HG02884 (cell line): ENCODE results near the gene NPRL2.
A peak's percentile ranks its signal among the peaks of the same experiment; 100 is the strongest.

Experiments
- ATAC-seq: cut with Tn5 transposase; IDR thresholded peaks from one replicate; pipeline ENCODE4 v1.9.1; 2021; ENCODE audit warnings: mild to moderate bottlenecking, moderate library complexity; ENCODE audit not compliant: unreplicated experiment

Gene NPRL2

GRCh38 chr3:50327943-50328691 is 22.5 kb downstream of the NPRL2 start, which contains the start of gene TUSC2:
TSS of gene TUSC2 (minus strand) at chr3:50328223. CDS start at chr3:50328099, 124 bp downstream.
- peak; percentile 90 for ATAC-seq

GRCh38 chr3:50327129-50327528 is 23.4 kb downstream of the NPRL2 start:
- ATAC-seq = no peak

- ATAC-seq = no peak
Observed at GRCh38 chr3:50326182-50326541, 24.4 kb downstream of the NPRL2 start.

- ATAC-seq = no peak
Observed at GRCh38 chr3:50325497-50326181, 24.9 kb downstream of the NPRL2 start.

GRCh38 chr3:50325113-50325480 is 25.5 kb downstream of the NPRL2 start:
- ATAC-seq = no peak

GRCh38 chr3:50324351-50325112 is 26.0 kb downstream of the NPRL2 start:
- no peak for ATAC-seq

DNA sequence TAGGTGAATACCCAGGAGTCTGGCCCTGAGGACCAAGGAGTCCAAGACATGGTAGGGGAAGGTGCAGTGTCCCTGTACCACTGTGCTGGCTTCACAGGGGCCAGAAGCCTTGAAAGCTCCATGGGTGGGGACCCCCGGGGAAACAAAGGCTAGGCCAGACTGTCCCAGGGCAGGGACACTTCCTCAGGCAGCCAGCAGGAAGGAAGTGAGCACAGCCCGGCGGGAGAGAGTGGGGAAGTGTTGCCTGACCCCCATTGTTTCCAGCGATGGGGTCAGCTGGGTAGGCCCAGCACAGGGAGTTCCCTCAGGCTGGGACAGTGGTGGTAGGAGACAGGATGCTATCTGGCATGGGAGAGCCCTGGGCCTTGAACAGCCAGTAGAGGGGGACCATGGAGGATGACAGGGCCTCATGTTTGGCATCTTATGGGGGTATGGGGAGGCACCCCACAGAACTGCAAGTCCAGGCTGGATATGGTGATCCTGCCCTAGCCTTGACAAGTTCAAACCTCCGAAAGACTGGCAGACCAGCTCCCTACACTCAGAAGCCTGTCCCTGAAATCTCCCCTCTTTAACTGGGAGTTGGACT is 26.9 kb downstream of the NPRL2 start:
- no peak for ATAC-seq

GRCh38 chr3:50323092-50323600 is 27.4 kb downstream of the NPRL2 start:
- no peak for ATAC-seq

DNA sequence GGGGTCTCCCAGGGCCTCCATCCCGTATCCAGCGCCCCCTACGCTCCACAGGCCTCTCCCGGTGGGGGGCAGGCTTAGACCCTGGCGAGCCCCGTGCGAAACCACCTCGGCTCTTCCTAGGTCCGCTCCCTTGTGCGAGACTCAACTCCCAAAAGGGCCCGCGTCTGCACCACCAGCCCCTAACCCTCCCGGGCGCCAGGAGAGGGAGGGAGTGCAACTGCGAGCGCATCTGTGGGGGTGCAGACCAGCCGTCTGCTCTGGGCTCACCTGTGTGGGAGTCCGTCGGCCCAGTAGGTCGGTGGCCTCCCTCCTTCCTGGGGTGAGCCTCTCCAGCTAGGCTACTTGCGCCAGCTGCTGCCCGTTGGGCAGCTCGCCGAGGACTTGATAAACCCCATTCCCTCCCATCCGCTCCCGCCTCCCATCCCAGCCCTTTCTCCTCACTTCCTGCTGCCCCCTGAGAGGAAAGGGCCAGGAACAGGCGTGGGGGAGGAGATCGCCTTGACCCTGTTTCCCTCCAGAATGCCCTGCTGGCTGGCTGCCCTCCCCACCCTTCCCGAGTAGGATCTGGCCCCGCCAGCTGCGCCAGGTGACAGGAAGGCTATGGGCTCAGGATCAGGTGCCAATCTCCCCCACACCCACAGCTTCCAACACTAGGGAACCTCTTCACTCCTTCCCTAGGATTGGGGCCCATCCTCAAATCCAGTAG is 28.0 kb downstream of the NPRL2 start, which contains the start of gene HYAL2:
Gene HYAL2 (minus strand): TSS at position 360 of the 706 bp plus-strand sequence. CDS start 2,256 bp downstream, outside the sequence.
- no peak for ATAC-seq

- no peak for ATAC-seq
Observed at GRCh38 chr3:50322115-50322385, 28.5 kb downstream of the NPRL2 start.

DNA sequence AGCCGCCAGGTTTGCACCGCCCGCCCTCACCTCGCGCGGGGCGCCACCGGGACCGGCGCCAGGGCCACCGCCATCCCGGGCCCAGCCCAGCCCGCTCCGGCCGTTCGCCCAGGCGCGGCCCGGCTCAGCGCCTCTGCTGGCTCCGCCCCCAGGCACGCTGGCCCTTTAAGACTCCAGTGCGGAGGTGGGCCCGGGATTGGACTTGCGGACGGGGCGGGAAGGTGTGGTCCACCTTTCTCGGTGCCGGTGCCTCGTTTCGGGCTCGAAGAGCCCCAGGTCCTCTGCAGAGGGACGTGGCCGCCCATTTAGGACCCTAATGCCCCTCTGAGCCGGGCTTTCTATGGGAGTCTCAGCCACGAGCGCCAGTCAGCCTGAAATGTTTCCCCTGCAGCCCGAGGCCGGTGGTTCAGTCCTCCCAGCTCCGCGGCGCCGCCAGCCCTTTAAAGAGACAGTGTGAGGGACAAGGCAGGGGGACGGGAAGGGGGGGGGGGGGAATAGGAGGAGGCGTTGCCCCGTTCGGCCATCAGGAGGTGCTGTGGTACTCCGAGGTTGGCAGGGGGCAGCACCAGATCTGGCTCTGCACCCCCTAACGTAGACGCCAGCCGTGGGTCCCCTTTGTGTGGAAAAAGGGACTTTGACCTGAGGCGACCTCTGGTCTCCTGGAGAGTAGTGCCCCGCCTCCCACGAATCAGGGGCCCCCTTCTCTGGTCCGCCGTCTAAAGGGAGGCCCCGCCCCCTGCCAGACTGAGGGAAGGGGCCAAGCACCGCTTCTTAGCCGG is 29.1 kb downstream of the NPRL2 start:
- ATAC-seq = peak; percentile 76

- ATAC-seq = peak; percentile 39
Observed at GRCh38 chr3:50320853-50321335, 29.7 kb downstream of the NPRL2 start.

- ATAC-seq = no peak
Observed at GRCh38 chr3:50319894-50320625, 30.5 kb downstream of the NPRL2 start.

- ATAC-seq = no peak
Observed at GRCh38 chr3:50319181-50319893, 31.2 kb downstream of the NPRL2 start.

DNA sequence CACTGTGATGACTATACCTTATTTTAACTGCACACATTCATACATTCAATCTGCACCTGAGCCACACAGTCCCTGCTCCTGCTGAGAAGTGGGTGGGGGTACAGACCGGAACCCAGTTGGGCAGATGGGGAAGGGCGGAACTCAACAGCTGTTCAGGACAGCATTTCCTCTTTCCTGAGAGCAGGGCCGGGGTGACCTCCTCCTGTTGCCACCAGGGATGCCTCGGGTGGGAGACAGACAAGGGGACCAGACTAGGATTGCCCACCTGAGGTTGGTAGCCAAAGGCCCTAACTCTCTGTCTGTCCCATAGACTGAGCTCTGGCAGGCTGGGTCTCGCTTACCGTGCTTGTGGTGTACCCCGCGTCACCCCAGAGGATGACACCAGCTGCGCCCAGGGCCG is 32.0 kb downstream of the NPRL2 start:
- no peak for ATAC-seq

GRCh38 chr3:50318163-50318562 is 32.4 kb downstream of the NPRL2 start:
- ATAC-seq = no peak

- no peak for ATAC-seq
Observed at GRCh38 chr3:50317300-50317699, 33.3 kb downstream of the NPRL2 start.

GRCh38 chr3:50316657-50317242 is 33.8 kb downstream of the NPRL2 start:
- no peak for ATAC-seq
